ENCODE results near the gene NSG1.

NSG1 gene

DNA sequence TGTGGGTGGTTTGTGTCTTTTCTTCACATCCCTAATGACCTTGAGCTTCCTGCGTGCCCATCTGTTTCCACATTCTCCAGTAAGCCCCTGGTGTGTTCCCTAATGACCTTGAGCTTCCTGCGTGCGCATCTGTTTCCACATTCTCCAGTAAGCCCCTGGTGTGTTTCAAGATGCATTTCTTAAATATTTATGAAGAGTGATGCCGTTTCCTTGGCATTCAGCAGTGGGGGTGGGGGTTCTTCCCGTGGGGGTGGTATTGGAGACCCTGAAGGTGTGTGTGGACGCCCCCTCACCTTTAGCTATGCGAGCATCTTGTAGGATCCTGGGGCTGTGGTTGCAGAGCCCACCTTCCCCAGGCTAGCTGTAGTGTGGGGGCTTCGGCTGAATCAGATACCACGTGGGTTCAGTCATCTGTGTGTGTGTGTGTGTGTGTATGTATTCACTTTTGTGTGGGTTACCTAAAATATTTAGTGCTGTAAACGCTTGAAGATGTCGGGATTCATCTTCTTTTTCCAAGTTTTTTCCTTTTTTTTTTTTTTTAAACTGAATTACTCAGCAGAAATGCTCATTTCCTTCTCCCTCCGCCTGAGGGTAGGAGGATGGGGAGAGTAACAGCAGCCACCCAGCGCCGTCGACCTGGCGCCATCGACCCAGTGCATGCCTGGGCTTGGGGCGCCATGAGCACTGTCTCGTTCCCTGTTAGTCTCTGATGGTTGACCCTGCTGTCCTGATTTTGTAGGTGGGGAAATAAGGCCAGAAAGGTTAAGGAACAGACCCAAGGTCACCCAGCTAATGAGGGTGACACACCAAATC, 9.9 kb downstream of the NSG1 start:
- DNase-seq, result no peak

DNA sequence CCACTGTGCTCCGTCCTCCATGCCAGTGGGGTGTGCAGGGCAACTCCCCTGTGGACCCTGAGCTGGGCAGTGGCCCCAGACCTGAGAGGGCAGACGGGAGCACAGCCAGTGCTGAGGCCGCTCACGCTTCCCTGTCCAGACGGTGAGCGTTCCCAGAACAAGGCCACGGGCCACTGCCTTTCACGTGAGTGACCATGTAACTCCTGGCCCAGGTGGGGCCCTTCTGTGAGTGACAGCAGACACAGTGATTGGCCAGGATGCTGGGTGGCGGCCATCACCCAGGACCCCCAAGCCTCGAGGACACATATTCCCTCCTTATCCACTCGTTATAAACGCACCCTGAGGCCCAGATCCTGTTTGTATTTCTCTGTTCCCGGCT, 10.5 kb downstream of the NSG1 start:
- DNase-seq, result no peak

DNA sequence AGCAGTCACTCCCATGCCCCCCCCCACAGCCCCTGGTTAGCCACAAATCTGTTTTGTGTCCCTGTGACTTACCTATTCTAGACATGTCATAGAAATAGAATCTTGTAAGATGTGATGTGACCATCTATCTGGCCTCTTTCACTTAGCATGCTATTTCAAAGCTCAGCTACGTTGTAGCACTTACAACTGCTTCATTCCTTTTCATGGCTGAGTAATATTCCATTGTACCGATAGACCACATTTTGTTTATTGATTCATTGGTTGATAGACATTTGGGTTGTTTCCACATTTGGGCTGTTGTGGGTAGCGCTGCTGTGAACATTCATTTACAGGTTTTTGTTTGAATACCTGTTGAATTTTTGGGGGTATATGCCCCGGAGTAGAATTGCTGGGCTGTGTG, 11.5 kb downstream of the NSG1 start:
- DNase-seq, result no peak

DNA sequence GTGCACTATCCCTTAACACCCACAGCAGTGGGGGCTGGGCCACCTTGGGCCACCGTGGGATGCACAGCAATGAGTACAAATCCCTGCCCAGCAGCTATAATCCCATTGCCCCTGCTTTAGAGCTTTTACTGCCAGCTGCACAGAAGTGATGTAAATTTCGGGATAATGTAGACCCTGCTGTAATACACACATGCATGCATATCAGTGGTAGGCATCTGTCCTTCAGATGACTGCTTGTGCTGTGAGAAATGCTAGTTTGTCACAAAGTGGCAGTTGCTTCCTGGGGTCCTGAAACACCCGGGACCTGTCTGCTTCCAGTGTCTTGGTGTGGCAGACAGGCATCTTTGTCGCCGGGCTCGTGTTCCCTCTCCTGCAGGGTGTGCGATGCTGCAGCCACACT, 14.1 kb downstream of the NSG1 start:
- no peak for DNase-seq

DNA sequence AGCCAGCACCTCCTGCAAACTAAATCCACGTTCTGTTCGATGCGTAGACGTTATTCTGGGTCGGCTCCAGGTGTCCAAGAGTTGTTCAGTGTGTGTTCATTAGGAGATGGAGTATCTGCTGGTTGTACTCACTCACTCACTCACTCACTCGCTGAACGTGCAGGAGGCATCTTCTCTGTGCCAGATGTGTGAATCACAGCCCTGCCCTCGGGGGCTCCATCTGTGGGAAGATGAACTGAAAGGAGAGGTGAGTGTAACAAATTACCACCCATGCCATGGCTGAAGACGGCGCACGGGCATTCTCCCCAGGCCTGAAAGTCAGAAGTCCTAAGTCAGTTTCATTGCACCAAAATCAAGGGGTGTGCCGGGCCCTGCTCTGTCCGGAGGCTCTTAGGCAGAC, 16.1 kb downstream of the NSG1 start:
- no peak for DNase-seq

DNA sequence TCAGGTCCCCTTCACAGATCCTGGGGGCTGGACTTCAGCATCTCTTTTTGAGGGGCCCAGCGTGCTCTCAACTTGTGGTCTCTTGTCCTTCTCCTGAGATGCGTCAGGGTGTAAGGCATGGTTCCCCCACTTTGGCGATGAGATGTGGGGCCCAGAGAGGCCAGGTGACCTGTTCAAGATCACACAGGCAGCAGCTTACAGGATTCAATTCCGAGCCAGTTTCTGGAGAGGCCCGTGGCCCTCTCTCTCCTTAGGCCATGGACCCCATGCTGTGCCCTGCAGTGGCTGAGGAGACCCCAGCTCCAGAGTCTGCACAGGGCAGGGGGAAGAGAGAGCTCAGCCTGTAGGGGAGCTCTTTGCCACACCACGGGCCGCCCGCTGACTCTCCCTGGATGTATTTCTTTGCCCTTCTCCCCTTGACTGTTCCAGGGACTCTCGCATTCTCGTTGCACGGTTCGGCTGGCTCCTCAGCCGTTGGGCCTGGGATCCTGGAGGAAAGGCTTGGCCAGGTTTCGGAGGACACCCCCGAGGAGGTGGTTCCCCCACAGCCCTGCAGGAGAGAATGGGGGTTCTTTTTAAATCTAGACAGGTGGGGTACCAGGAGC, 18.6 kb downstream of the NSG1 start:
- no peak for DNase-seq

DNA sequence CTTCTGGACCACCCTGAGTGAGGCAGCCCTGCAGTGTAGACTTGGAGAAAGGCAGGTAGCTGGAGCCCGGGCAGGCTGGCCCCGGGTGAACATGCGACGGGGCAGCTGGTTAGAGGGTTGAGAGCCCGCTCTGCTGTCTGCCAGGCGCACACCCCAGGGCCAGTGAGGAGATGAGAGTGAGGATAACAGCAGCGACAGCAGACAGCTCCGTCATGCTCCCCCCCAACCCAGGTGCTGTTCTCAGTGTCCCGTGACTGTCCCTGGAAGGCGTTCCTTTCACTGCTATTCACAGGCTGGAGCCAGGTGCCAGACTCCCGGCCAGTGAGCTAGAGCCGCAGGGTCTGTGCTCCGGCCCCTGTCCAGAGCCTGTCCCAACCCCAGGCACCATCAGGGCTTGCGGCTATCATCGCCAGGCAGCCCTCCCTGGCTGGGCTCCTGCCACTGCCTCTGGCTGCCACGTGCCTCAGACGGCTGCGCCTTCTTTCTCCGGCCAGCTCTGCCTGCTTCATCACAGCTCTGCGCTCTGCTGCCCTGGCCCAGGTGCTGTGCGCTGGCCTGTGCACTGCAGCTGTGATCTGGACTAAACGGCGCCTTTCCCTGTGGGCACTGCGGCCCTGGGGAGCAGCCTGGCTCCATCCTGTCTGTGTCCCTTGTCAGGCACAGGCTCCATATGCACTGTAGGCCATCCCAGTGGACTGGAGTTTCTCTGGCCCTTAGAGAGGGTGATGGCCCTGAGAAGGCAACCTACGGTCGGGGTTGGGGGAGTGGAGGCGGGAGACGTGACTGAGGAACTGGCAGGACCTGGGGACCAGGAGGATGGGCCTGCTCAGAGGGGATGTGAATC, 19.8 kb downstream of the NSG1 start:
- no peak for DNase-seq

DNA sequence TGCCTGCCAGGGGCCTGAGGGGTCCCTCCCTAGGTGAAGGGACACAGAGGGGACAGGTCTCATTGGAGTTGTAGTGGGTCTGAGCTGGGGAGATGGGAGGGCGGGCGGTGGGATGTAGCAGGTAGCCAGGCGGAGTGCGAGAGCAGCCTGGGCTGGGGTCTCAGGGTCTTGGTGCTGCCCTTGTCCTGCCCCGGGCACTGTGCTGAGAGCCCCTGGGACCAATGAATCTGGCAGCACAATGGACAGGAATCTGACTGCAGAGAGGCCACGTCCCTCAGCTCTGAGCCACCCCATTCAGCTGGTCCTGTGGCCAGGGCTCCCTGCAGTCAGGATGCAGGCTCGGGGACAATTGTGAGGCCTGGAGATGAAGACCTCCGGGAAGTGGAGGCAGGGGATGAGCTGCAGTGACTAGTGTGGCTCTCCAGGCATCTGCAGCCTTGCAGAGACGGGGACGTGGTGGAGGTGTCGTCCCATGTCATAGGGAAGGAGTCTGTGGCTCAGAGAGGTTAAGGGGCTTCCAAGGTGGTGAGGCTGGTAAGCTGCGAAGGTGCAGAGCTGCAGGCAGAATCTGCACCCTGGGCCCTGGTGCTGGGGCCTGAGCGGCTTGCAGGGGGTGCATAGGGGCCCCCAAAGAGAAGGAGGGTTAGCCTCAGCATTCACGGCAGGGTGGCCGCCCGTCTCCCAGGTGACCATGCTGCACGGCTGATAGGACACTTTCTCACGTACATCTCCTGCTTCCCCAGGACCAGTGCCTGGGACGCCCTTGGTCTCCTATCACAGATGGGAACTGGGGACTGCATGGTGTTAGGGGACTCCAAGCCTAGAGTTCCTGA, 20.6 kb downstream of the NSG1 start:
- DNase-seq, result no peak

DNA sequence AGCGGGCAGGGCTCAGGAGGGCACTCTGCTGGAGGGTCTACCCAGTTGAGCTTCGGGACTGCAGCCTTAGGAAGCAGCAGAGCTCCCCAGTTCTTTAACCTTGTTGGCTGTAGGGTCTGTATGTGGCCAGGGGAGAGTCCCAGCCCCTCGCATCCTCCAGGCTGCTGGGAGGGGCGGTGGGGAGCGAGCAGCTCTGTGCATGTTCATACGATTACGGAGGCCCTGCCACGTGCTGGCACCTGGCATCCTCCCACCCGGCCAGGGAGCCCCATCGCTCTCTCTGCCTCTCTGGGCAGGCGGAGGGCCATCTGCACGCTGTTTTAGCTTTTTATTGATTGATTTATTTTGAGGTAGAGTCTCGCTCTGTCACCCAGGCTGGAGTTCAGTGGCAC, 21.2 kb downstream of the NSG1 start:
- DNase-seq, result no peak

DNA sequence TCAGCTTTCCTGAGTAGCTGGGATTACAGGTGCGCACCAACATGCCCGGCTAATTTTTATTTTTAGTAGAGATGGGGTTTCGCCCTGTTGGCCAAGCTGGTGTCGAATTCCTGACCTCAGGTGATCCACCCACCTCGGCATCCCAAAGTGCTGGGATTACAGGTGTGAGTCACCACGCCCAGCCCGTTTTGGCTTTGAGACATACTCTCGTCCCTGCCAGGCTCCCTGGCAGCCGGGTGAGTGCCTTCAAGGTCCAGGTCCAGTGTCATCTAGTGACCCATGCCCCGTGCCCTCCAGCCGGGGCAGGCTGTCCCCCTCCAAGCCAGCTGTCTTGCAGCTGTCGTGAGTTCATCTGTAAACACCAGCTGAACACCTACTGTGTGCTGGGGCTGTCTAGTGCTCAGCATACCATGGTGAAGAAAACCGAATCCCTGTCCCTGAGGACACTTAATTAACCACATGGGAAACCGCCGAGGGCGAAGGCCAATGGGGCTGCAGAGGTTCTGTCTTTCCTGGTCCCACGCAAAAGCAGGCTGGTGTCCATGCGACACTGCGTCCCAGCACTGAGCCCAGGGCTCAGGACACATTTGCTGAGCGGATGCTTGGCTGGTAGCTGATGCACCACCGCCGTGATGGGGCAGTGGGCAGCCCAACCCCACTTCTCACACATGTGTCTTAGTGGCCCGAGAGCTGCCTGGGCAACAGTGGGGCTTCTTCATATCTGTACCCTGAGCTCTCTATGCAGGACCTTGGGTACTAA, 21.9 kb downstream of the NSG1 start:
- no peak for DNase-seq

DNA sequence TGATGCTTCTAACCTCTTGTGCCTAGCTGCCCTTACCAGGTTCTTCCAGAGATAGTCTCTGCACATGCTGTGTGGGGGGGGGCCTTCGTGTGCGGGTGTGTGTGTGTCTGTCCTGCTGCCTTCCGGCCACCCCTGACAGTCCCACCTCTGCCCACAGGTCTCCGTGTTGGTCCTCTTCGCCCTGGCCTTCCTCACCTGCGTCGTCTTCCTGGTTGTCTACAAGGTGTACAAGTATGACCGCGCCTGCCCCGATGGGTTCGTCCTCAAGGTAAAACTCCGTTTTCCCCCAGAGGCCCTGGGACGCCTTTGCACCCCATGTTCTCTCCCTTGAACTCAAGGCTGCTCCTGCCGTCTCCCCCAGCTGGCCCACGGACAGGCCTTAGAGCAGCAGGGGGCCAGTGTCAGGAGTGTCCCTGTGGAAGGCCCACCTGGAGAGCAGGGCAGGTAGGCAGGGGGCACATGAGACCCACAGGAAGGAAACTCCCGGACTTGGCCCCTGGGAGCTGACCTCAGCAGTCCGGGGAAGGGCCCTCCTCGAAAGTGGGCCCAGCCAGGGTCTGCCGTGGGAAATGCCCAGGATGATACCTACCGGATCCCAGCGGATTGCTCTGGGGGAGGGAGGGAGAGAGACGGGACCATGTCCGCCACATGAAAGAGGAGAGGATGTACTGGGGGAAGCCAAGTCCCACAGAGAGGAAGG, 22.7 kb downstream of the NSG1 start:
- no peak for DNase-seq

DNA sequence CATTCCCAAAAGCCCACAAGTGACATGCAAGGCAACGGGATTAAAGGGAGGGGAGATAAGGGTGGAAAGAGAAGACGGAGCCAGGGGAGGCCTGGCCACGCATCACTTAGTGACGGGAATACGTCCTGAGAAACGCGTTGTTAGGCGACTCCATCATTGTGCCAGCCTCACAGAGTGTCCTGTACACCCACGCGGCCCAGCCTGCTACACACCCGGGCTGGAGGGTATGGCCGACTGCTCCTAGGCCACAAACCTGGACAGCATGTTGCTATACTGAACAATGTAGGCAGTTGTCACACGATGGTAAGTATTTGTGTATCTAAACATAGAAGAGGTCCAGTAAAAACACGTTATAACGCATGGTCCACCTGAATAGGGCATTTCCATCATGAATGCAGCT, 23.4 kb downstream of the NSG1 start:
- DNase-seq, result no peak

DNA sequence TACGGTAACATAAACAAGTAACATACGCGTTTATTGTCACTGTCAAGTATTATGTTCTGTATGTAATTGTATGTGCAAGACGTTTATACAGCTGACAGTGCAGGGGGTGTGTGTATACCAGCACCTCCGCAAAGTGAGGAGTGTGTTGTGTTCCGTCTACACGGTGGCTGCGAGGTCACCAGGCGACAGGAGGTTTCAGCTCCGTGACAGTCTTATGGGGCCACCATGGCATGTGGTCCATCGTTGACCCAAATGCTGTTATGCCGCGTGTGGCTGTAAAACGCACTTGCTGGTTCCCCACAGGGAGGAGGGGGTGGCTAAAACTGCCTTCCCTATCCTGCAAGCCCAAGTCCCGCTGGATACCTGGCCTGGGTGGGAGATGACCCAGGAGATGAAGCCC, 25.0 kb downstream of the NSG1 start:
- DNase-seq, result no peak

DNA sequence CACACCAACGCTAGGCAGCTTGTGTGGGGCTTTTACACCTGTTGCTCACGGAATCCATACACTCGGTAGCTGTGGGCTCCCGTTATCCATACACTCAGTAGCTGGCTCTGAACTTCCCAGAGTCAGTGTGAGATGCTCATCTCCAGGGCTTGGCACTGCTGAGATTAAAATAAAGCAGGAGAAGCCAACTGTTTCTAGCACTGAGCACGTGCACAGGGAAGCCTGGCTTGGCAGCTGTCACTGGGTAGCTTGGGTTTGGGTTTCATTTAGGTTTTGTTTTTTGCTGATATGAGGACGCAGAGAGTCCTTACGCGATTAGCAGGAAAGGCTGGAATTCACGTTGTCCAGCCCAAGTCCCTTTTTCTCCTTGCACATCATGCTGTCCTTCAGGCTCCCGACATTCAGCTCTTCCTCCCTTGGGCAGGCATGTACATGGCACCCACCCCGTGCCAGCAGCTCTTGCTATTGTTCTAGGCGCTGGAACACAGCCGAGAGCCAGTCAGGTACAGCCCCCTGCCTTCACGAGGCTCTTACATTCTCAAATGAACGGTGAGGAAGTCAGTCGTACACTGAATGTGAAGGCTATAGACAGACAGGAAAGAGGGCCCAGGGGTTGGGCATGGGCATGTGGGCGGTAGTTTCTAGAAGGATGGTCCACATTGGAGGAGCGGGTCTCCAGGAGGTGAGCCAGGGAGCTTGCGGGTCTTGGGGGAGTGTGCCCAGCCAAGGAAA, 25.9 kb downstream of the NSG1 start:
- no peak for DNase-seq

DNA sequence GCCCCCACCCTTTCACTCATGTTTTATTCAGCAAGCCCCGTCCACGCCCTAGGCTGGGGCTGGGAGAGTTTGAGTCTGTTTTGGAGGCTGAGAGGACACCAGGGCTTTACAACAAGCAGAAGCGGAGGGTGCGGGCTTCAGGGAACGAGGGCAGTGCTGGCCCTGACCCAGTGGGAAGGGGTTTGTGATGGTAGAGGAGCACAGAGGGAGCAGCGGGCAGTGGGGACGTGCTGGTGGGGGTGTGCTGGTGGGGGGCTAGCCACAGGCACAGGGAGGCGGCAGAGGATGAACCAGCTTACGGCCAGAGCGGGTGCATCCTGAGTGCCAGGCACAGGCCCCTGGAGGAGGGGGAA, 26.4 kb downstream of the NSG1 start:
- no peak for DNase-seq

DNA sequence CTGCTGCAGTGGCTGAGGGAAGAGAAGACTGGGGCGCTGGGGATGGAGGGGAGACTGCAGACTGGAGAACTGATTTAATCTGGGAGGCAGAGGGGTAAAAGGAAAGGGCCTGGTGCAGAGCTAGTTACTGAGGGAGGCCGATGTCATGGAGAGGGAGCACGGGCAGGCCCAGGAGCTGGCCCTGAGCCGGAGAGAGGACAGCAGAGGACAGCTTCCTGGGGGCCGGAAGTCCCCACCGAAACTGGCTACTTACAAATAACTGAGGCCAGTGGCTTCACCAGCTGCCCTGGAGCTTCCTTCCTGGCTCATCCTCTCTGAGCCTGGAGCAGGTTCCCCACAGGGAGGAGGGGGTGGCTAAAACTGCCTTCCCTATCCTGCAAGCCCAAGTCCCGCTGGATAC, 26.9 kb downstream of the NSG1 start:
- no peak for DNase-seq

DNA sequence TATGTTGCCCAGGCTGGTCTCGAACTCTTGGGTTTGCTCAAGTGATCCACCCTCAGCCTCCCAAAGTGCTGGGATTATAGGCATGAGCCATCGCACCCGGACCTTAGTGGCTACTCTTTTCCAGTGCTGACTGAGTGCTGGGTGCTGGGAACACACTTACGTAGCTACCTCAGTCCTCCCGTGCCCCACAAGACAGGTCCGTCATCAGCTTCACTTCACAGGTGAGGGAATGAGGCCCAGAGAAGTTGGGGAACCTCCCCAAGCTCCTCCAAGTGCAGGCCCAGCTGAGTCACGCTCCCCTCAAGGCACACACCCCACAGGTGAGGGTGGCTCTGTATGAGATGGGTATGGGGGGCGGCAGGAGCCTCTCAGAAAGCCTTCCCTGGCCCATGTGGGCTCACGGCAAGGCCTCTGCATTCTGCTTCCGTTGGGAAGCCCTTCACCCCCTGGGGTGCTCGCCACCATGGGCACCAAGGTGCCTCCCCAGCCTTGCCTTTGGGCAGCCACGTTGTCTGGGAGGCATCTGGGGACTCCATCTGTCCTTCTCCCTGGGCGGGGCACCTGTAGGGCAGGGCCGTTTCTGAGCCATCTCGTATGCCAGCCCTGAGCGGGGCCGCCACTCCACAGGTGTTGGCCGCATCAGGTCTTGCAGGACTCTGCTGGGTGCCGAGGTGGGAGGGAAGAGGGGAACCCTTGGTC, 28.4 kb downstream of the NSG1 start:
- no peak for DNase-seq

DNA sequence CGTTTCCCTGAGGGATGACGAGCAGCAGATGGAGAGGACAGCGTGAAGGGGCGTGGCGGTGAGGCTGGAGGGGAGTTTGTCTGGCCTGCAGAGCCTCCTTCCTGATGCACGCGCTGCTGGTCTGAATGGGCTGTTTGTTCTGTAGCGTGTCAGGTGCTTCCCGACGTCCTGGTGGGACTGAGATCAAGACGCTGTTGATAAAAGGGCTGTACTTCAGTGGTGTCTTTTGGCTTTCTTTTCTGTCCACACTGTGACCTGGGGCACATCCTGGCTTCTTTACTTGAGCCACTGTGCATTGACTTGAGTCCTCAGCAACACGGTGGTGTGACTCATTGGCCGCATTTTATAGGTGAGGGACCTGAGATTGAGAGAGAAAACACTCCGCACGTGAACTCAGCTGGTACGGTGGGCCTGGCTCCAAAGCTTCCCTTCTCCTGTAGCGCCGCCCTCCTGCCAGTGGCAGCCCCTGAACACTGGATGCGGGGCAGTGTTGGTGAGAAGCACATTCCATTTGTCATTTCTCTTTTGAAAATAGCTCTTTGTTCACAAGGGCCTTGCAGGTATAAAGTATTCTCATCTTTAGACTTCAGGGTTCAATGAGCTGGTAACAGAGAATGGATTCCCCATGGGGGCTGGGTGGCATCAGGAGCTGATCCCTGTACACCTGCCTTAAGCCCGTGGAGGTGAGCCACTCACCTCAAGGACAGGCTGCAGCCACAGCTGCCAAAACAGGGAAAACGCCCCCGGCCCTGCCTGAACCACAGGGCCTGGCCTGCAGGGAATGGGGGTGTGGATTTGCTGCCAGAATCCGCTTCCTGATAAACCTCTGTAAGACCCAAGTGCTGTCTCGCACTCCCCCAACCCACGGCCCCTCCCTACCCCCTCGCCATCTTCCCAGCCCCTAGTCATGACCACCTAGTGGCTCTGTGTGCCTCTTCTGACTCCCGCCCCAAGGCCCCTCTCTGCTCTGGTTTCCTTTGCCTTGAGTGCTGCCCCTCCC, 29.2 kb downstream of the NSG1 start:
- no peak for DNase-seq

DNA sequence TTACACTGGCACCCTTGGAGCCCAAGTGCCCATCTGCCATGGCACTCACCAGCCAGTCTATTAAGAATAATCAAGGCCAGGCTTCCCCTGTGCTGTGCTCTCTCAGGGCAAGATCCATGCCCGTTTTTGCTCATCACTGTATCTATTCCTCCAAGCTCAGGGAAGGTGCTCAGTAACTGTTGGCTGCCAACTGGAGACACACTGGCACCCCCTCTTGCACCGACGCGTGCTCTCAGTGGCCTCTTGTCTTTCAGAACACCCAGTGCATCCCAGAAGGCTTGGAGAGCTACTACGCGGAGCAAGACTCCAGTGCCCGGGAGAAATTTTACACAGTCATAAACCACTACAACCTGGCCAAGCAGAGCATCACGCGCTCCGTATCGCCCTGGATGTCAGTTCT, 30.1 kb downstream of the NSG1 start:
- no peak for DNase-seq
